Jurkat, Clone E6-1 (cell line): Measurements from ENCODE around the gene IFITM2.
A peak's percentile ranks its signal among the peaks of the same experiment; 100 is the strongest.

Experiments
- DNase-seq: peaks from one replicate; pipeline ENCODE4 v3.0.0-alpha.2; 2011; ENCODE audit warnings: low read depth, low spot score
- H3K4me3 ChIP-seq: 2 replicates; pipeline ENCODE4 v1.5.1; 2011; ENCODE audit warnings: mild to moderate bottlenecking, low read length, control low read depth, moderate library complexity

IFITM2 gene

GRCh38 chr11:355581-356458, 48.2 kb downstream of the IFITM2 start:
- peak; percentile 72 for DNase-seq
- peak overlapping the region; percentile 40 for H3K4me3 ChIP-seq

GRCh38 chr11:356610-357009, 49.0 kb downstream of the IFITM2 start:
- H3K4me3 ChIP-seq = no peak overlapping the region
- DNase-seq = no peak

GRCh38 chr11:357582-357981, 50.0 kb downstream of the IFITM2 start:
- no peak for DNase-seq
- H3K4me3 ChIP-seq = no peak overlapping the region

- DNase-seq = no peak
- H3K4me3 ChIP-seq = no peak overlapping the region
Measured at GRCh38 chr11:358129-358800, 50.6 kb downstream of the IFITM2 start.
